Aorta (tissue), 5 donors: ENCODE results near the gene RASGRF2. TPM values are rescaled to one million over a fixed set of nuclear protein-coding genes. Genes with fewer than 3 reads are reported as not detected.

Experiments used
- ATAC-seq: fragments of 200-7000 bp; cut with Tn5 transposase; one replicate; pipeline ENCODE4 v1.9.1; 2022; ENCODE audit warnings: moderate library complexity; ENCODE audit not compliant: low FRiP score
- DNase-seq, 2 donors: peaks; one replicate each; pipeline ENCODE4 v3.0.0-alpha.2; 2020
- H3K27ac ChIP-seq, 2 donors: one replicate each; pipeline ENCODE4 v1.5.1; 2013; ENCODE audit warnings: low read length in 2 of 2, mild to moderate bottlenecking in 2 of 2, moderate library complexity in 2 of 2, control low read depth in 1 of 2, inconsistent platforms in 1 of 2, low read depth in 1 of 2
- H3K27me3 ChIP-seq, 2 donors: one replicate each; pipeline ENCODE4 v1.6.1; 2013; ENCODE audit warnings: control low read depth in 1 of 2, low read length in 1 of 2, mild to moderate bottlenecking in 1 of 2, moderate library complexity in 1 of 2; ENCODE audit not compliant: insufficient read depth in 2 of 2, control insufficient read depth in 1 of 2
- H3K36me3 ChIP-seq, 2 donors: one replicate each; pipeline ENCODE4 v1.6.1; 2013; ENCODE audit warnings: control low read depth in 1 of 2, low read length in 1 of 2, mild to moderate bottlenecking in 1 of 2; ENCODE audit not compliant: insufficient read depth in 2 of 2, control insufficient read depth in 1 of 2
- H3K4me1 ChIP-seq, 2 donors: one replicate each; pipeline ENCODE4 v1.6.1; 2013; ENCODE audit warnings: low read length in 2 of 2, control low read depth in 1 of 2, mild to moderate bottlenecking in 1 of 2, moderate library complexity in 1 of 2; ENCODE audit not compliant: insufficient read depth in 2 of 2, control insufficient read depth in 1 of 2
- H3K4me3 ChIP-seq, 2 donors: one replicate each; pipeline ENCODE4 v1.5.1; 2013; ENCODE audit warnings: low read length in 2 of 2, control low read depth in 1 of 2, mild to moderate bottlenecking in 1 of 2
- H3K9me3 ChIP-seq: one replicate; pipeline ENCODE4 v1.6.1; 2013; ENCODE audit warnings: mild to moderate bottlenecking, low read length; ENCODE audit not compliant: control insufficient read depth
- WGBS, 2 donors: extraction: QIAGEN DNeasy Blood & Tissue Kit; methylation state at CpG; one replicate each; pipeline ENCODE4 v1.1.7; 2013; 5-methylcytosine and 5-hydroxymethylcytosine counted together
- intact Hi-C, 2 donors: fragments of 100-400 bp; cut with DNase I; formaldehyde crosslinking; loops; one replicate each; pipeline versions ENCODE4 v1.14.2 to v1.15.0; 2022
- long read RNA-seq, 2 donors: library from polyadenylated mRNA; unstranded; transcript quantifications; one replicate each; pipeline ENCODE4 v2.0.0, GENCODE V29; 2020 to 2021
- polyA plus RNA-seq, 2 donors: library from polyadenylated mRNA; stranded (reverse); fragments of 200-250 nt; gene quantifications; one replicate each; pipeline ENCODE4 v1.2.3, GENCODE V29; 2013
- total RNA-seq, 2 donors: library from RNA; stranded (reverse); fragmentation: NEBNext Ultra II Directional; extraction: Animal tissue kit (Norgen Biotek cat#: 25700); gene quantifications; one replicate each; pipeline ENCODE4 v1.2.1, GENCODE V29; 2021
- donor health status: healthy with polysubstance abuse.
- donor health status: Bipolar disorder and iron deficiency.
- donor health status: DM: no; HTN: no; CAD: no.
- donor health status: DM: no; HTN: no; CAD: no.
- donor health status: DM: yes; HTN: yes; CAD: no.

RASGRF2 gene, protein sequence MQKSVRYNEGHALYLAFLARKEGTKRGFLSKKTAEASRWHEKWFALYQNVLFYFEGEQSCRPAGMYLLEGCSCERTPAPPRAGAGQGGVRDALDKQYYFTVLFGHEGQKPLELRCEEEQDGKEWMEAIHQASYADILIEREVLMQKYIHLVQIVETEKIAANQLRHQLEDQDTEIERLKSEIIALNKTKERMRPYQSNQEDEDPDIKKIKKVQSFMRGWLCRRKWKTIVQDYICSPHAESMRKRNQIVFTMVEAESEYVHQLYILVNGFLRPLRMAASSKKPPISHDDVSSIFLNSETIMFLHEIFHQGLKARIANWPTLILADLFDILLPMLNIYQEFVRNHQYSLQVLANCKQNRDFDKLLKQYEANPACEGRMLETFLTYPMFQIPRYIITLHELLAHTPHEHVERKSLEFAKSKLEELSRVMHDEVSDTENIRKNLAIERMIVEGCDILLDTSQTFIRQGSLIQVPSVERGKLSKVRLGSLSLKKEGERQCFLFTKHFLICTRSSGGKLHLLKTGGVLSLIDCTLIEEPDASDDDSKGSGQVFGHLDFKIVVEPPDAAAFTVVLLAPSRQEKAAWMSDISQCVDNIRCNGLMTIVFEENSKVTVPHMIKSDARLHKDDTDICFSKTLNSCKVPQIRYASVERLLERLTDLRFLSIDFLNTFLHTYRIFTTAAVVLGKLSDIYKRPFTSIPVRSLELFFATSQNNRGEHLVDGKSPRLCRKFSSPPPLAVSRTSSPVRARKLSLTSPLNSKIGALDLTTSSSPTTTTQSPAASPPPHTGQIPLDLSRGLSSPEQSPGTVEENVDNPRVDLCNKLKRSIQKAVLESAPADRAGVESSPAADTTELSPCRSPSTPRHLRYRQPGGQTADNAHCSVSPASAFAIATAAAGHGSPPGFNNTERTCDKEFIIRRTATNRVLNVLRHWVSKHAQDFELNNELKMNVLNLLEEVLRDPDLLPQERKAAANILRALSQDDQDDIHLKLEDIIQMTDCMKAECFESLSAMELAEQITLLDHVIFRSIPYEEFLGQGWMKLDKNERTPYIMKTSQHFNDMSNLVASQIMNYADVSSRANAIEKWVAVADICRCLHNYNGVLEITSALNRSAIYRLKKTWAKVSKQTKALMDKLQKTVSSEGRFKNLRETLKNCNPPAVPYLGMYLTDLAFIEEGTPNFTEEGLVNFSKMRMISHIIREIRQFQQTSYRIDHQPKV (N-terminal part only)
- total RNA-seq, result 10 to 100 TPM in 1 of 2 donors, 1 to 10 TPM in 1; 4.7 to 17.4 TPM
- polyA plus RNA-seq, result 1 to 10 TPM; 2.3 to 6.8 TPM
- long read RNA-seq, donor 1, partial matches to known transcripts, result 3 of 20 reads
- long read RNA-seq, donor 1, other reads (novel, unspliced or antisense), result 16 of 20 reads
- long read RNA-seq, donor 2, full-length matches to known transcripts, result 3 of 15 reads
- long read RNA-seq, donor 2, partial matches to known transcripts, result 1 of 15 reads
- long read RNA-seq, donor 2, other reads (novel, unspliced or antisense), result 11 of 15 reads

DNA sequence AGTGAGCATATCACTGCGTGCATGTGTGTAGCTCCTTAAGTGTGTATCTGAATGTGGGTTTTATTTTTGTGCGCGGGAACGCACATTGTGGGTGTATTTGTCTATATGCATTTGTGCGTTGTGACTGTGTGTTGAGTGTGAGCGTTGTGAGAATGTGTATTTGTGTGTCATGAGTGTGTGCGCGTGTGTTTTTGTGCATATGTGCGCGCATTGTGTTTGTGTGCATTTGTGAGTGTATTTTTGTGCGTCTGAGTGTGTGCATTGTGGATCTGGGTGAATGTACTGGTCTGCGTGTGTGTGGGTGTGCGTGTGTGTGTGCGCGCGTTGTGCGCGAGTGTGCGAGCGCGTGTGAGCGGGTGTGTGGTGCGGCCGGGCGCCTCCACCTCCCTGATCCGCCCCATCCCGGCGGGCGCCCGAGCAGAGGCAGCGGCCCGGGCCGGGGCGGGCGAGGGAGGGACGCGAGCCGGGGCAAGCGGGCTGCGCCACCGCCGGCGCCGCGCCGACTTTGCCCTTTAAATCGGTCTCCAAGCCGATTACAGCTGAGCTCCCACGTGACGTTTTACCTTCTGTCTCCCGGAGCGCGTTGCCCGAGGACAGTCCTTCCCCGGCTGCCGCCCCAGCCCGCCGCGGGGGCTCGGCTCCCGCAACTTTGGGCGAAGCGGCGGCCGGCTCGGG is at the start of gene RASGRF2:
RASGRF2 (plus strand) TSS at position 596 of the 675 bp plus-strand sequence. CDS start 376 bp downstream, outside the sequence.
- intact Hi-C loops, result no loop called here
- no peak within 1 kb of the TSS for H3K27ac ChIP-seq
- H3K36me3 ChIP-seq, result no peaks in the 10 kb centered on the region
- WGBS, 2 donors, result 13 to 17% methylated on average over 44 to 66 of the region's 66 CpGs
- DNase-seq (peak in 1 of 2 donors; percentile 76), ATAC-seq (peak; percentile 54)
- H3K4me3 ChIP-seq, result peak within 1 kb of the TSS; percentile 13 to 48
- H3K4me1 ChIP-seq, result no peaks in the 10 kb centered on the region
- no peaks in the 10 kb centered on the region for H3K27me3 ChIP-seq
- H3K9me3 ChIP-seq, result no peaks in the 10 kb centered on the region

GRCh38 chr5:80912479-80912878 is 47.7 kb upstream of the RASGRF2 start:
- no peaks in the 10 kb centered on the region for H3K27me3 ChIP-seq
- no peaks in the 10 kb centered on the region for H3K9me3 ChIP-seq
- 89 to 92% methylated on average over 3 of the region's 3 CpGs for WGBS, 2 donors
- intact Hi-C loops, result no loop called here
- no peaks in the 10 kb centered on the region for H3K36me3 ChIP-seq
- no peak overlapping the region for H3K27ac ChIP-seq
- no peak for DNase-seq
- no peak for ATAC-seq
- no peaks in the 10 kb centered on the region for H3K4me1 ChIP-seq
- no peak overlapping the region for H3K4me3 ChIP-seq

DNA sequence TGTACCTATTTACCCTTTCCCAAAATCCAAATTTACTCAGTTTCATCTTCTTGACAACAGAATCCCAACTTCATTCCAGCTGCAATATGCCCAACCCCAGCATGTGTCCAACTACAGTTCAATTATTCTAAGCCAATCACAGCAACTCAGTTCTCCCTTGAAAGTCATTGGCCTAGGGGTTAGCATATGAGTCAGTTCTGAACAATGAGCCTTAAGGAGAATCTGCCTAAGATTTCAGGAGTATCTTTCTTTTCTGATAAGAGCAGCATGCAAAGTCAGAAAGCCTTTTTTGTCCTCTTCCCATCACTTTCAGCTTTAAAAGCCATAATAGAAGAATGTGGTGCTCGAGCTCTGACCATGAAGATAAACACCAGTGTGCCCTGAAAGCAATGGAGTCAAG is 44.4 kb upstream of the RASGRF2 start:
- Histone ChIP-seq H3K4me3 (no peak overlapping the region), H3K27me3 (no peaks in the 10 kb centered on the region), H3K27ac (no peak overlapping the region), H3K4me1 (no peaks in the 10 kb centered on the region), H3K36me3 (no peaks in the 10 kb centered on the region), H3K9me3 (no peaks in the 10 kb centered on the region)
- intact Hi-C loops, result no loop called here
- DNase-seq, result no peak
- 87 to 93% methylated on average over 1 of the region's 1 CpG for WGBS, 2 donors
- no peak for ATAC-seq

DNA sequence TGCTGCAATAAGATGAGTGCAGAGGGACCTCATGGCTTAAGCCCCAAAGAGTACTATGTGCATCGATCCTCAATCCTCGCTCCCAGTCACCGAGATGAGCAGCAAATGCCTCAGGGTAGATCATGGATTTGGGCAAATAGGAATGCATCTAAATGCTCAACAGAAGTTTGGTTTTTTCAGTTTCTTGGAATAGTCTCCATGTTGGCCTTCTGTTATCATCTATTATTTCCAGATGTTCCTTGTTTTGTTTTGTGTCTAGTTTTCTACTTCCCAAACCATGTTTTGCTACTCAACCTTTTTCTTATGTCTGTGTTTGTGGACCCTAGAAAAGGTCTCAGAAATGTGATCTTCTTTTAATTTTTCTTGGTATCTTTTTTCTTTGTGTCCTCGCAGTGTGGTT is 43.5 kb upstream of the RASGRF2 start:
- H3K4me3 ChIP-seq, result no peak overlapping the region
- DNase-seq (no peak), ATAC-seq (no peak)
- no peak overlapping the region for H3K27ac ChIP-seq
- no peaks in the 10 kb centered on the region for H3K27me3 ChIP-seq
- intact Hi-C loops, result no loop called here
- H3K9me3 ChIP-seq, result no peaks in the 10 kb centered on the region
- no peaks in the 10 kb centered on the region for H3K36me3 ChIP-seq
- no peaks in the 10 kb centered on the region for H3K4me1 ChIP-seq
- 87 to 91% methylated on average over 4 of the region's 4 CpGs for WGBS, 2 donors

DNA sequence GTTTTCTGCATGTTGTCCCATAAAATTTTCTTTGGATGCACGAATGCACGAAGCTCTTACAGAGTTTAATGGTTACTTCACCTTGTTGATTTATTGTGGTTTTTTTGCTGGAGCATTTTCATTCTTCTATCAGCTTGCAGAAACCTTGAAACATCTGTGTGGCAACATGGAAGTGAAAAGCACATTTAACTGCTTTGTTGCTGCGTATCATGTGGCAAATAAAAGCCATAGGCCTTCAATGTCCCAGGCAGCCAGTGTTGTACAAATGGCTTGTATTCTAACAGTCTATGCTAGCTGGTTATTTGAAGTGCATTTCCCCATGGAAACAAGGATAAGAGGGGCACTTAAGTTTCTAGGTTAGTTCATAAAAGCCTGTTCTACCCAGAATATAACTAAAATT is 42.5 kb upstream of the RASGRF2 start:
- Histone ChIP-seq H3K4me3 (no peak overlapping the region), H3K9me3 (no peaks in the 10 kb centered on the region), H3K36me3 (no peaks in the 10 kb centered on the region), H3K27me3 (no peaks in the 10 kb centered on the region), H3K4me1 (no peaks in the 10 kb centered on the region), H3K27ac (no peak overlapping the region)
- intact Hi-C loops, result no loop called here
- DNase-seq (no peak), ATAC-seq (no peak)
- 82 to 87% methylated on average over 3 of the region's 3 CpGs for WGBS, 2 donors

- Histone ChIP-seq H3K4me1 (no peaks in the 10 kb centered on the region), H3K36me3 (no peaks in the 10 kb centered on the region), H3K27ac (no peak overlapping the region), H3K27me3 (no peaks in the 10 kb centered on the region), H3K9me3 (no peaks in the 10 kb centered on the region), H3K4me3 (no peak overlapping the region)
- 64 to 70% methylated on average over 6 of the region's 6 CpGs for WGBS, 2 donors
- intact Hi-C loops, result no loop called here
- DNase-seq (no peak), ATAC-seq (no peak)
Observed at GRCh38 chr5:80919678-80920196, 40.4 kb upstream of the RASGRF2 start.

GRCh38 chr5:80920333-80920732 is 39.8 kb upstream of the RASGRF2 start:
- Histone ChIP-seq H3K27me3 (no peaks in the 10 kb centered on the region), H3K36me3 (no peaks in the 10 kb centered on the region), H3K4me3 (no peak overlapping the region), H3K9me3 (no peaks in the 10 kb centered on the region), H3K4me1 (no peaks in the 10 kb centered on the region), H3K27ac (no peak overlapping the region)
- no peak for DNase-seq
- intact Hi-C loops, result no loop called here
- ATAC-seq, result no peak

- Histone ChIP-seq H3K4me1 (no peaks in the 10 kb centered on the region), H3K36me3 (no peaks in the 10 kb centered on the region), H3K27me3 (no peaks in the 10 kb centered on the region), H3K27ac (no peak overlapping the region), H3K9me3 (no peaks in the 10 kb centered on the region), H3K4me3 (no peak overlapping the region)
- intact Hi-C loops, result no loop called here
- no peak for ATAC-seq
- no peak for DNase-seq
Observed at GRCh38 chr5:80921026-80921425, 39.1 kb upstream of the RASGRF2 start.
